ENCODE data around the gene SLA2. TPM values are rescaled to one million over a fixed set of nuclear protein-coding genes. Genes with fewer than 3 reads are reported as not detected.

The SLA2 gene
- total RNA-seq, 1 experiment from 2014 or later = not detected

DNA sequence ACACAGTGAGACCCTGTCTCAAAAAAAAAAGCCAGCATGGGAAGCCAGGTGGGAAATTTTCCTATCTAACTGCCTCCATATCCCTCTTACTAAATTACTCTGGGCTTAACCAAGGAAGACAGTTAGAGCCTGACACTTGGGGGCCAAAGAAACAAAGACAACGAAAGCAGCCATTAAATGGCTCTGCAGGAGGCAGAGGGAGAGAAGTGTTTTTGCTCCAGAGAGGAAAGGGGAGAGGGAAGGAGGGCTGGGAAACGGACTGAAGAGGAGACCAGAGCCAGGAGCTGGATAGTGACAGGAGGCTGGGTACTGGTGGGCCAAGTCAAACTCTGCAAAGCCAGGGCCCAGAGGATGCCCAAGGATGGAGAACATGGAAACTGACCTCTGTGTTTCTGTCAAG lies 83.3 kb downstream of the SLA2 start:
- H3K36me3 ChIP-seq (ENCODE audit: low read depth) = no peaks in the 10 kb centered on the region
- H3K9me3 ChIP-seq (ENCODE audit: insufficient read depth, low read depth) = peaks cover 3% of the 10 kb centered on the region; the same call in 1 of the 2 replicates
- no peaks in the 10 kb centered on the region for H3K9me2 ChIP-seq (ENCODE audit: insufficient read depth)
- ChIA-PET POLR2A (ENCODE audit: unreplicated experiment) (no interaction called here), CTCF (no interaction called here)
- H3K79me2 ChIP-seq (ENCODE audit: low read depth) = no peaks in the 10 kb centered on the region
- no peaks in the 10 kb centered on the region for H3K4me1 ChIP-seq (replicated peaks; ENCODE audit: insufficient read depth)
- no peak for DNase-seq
- TF ChIP-seq, protein P1, sequence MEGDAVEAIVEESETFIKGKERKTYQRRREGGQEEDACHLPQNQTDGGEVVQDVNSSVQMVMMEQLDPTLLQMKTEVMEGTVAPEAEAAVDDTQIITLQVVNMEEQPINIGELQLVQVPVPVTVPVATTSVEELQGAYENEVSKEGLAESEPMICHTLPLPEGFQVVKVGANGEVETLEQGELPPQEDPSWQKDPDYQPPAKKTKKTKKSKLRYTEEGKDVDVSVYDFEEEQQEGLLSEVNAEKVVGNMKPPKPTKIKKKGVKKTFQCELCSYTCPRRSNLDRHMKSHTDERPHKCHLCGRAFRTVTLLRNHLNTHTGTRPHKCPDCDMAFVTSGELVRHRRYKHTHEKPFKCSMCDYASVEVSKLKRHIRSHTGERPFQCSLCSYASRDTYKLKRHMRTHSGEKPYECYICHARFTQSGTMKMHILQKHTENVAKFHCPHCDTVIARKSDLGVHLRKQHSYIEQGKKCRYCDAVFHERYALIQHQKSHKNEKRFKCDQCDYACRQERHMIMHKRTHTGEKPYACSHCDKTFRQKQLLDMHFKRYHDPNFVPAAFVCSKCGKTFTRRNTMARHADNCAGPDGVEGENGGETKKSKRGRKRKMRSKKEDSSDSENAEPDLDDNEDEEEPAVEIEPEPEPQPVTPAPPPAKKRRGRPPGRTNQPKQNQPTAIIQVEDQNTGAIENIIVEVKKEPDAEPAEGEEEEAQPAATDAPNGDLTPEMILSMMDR (conservative IDR thresholded peaks at IDR 0.05) = no peak
- no peak for TF ChIP-seq EZH2 (IDR thresholded peaks at IDR 0.05; ENCODE audit: low read depth)
- no peaks in the 10 kb centered on the region for H4K20me1 ChIP-seq (ENCODE audit: insufficient read depth)
- no peak overlapping the region for H2AFZ ChIP-seq
- H3K4me2 ChIP-seq = no peak overlapping the region
- no peak overlapping the region for H3K27ac ChIP-seq
- H3F3A ChIP-seq (ENCODE audit: insufficient read depth, low read depth) = no peaks in the 10 kb centered on the region
- intact Hi-C loops (cut with micrococcal nuclease; ENCODE audit: unreplicated experiment) = no loop called here
- BruUV-seq (replicated peaks) = no TSS peak
- no peak overlapping the region for H3K4me3 ChIP-seq
- H3K27me3 ChIP-seq (ENCODE audit: insufficient read depth, low read depth) = no peaks in the 10 kb centered on the region

Other genes with a start within 250 kb of the SLA2 start
- gene MYL9, start 104.7 kb downstream of the SLA2 start, total RNA-seq (2021) = 13.3 and 25.3 TPM in 2 replicates
- 15.7 and 18.3 TPM in 2 replicates for gene TGIF2, start 72.6 kb downstream of the SLA2 start, total RNA-seq (2021)
- 220 and 303 TPM in 2 replicates for gene RAB5IF, start 40.4 kb downstream of the SLA2 start, total RNA-seq (2021)
- 40.7 and 55.6 TPM in 2 replicates for gene NDRG3, start 99.9 kb upstream of the SLA2 start, total RNA-seq (2021)
- 29.2 and 32.4 TPM in 2 replicates for gene DSN1, start 127.6 kb upstream of the SLA2 start, total RNA-seq (2021)
- not detected in 2 replicates for gene TLDC2, start 229.9 kb upstream of the SLA2 start, total RNA-seq (2021)

Data from PC-9 (cell line).